Spleen (tissue), 7 donors: Measurements from ENCODE around the gene C10orf105.

Experiments
- CTCF ChIP-seq, 11 experiments: fragments of 200-600 bp in 7 of 11; fragments of 450-650 bp in 4 of 11; sonication (generic) in 4 of 11; IDR thresholded peaks in 8 of 11; conservative IDR thresholded peaks in 3 of 11; 1 replicate in 7 of 11; 2 replicates in 4 of 11; pipeline versions ENCODE4 v1.4.0 to v1.8.0; 2016 to 2021; ENCODE audit warnings: antibody characterized with exemption in 11 of 11, inconsistent platforms in 4 of 11, mild to moderate bottlenecking in 1 of 11
- POLR2A ChIP-seq, 3 donors: fragments of 450-650 bp; IDR thresholded peaks; one replicate each; pipeline ENCODE4 v1.5.1; 2017; ENCODE audit warnings: antibody characterized with exemption in 3 of 3, mild to moderate bottlenecking in 1 of 3
- POLR2AphosphoS5 ChIP-seq, 3 donors: sonication (generic); formaldehyde crosslinking; IDR thresholded peaks; one replicate each; pipeline ENCODE4 v1.5.1; 2017; ENCODE audit warnings: antibody characterized with exemption in 3 of 3
- donor health status: DM: no; HTN: no; CAD: no; lungs with moderate emphysema.
- donor health status: DM: no; HTN: no; CAD: no.
- donor health status: DM: no; HTN: no; CAD: no.

- no peak for TF ChIP-seq POLR2A (IDR thresholded peaks at IDR 0.05)
- TF ChIP-seq CTCF (IDR thresholded peaks at IDR 0.05 in 8 of 11, conservative IDR thresholded peaks at IDR 0.05 in 3 of 11) = no peak
- TF ChIP-seq POLR2AphosphoS5 (IDR thresholded peaks at IDR 0.05) = no peak
Observed at GRCh38 chr10:71723311-71723710, 3.7 kb upstream of the C10orf105 start.
